Measurements from ENCODE around the gene KCNIP1.
"Not testable (repeated sequence)": the region's sequence is repeated elsewhere in the genome, so short reads cannot be mapped to it uniquely, and the experiment has no call there.

KCNIP1 gene

DNA sequence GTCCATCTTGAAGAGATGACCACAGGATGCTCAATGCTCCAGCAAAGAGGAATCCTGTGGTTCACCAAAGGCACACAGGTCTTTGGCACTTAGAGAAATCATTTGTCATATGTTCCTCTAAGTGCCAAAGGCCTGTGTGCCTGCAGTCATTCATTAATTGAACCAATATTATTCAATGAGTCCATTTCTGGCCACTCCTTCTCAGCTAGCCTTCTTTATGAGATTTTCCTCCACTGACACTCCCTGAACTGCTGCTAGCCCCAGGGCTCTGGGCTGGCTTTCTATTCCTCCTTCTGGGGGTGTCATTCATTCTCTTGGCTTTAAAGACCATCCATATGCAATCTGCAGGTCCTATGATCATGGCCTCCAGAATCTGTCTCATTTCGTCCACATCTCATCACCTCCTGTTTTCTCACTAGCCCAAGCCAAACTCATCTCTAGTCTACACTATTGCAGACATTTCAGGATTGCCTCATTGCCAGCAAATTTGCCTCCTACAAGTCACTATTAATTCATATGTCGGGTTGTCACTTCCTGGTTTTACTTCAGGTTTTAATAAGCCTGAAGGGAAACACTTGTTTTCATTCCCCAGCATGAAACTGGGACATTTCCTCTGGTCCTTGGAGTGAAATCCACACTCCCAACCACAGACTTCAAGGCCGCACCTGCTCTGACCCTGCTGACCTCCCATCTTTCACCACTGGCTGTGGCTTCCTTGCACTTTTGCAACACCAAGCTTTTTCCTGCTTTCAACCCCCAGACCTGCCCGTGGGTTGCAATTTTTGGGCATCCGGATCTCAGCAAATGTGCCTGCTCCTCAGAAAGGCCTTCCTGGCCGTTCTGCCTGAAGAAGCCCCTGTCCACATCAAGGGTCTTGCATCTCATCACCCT lies 35.1 kb downstream of the KCNIP1 start:
- DNase-seq: no peak

DNA sequence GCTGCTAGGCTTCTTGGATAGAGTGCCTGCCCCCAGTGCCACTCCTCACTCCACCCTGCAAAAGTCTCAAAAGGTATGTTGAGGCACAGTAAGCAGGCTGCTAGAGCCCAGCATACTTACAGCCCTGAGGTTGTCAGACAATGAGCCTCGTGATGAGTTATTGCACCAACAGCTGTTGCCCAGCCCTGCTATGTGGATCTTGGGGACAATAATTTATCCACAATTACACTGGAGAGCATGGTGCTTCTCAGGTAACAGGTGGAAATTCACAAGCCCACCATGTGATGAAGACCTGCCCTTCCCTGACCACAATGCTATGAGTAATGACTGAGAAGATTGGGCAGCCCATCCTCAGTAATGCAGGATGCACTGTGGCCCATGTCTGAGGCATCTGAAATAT lies 36.5 kb downstream of the KCNIP1 start:
- DNase-seq: no peak

DNA sequence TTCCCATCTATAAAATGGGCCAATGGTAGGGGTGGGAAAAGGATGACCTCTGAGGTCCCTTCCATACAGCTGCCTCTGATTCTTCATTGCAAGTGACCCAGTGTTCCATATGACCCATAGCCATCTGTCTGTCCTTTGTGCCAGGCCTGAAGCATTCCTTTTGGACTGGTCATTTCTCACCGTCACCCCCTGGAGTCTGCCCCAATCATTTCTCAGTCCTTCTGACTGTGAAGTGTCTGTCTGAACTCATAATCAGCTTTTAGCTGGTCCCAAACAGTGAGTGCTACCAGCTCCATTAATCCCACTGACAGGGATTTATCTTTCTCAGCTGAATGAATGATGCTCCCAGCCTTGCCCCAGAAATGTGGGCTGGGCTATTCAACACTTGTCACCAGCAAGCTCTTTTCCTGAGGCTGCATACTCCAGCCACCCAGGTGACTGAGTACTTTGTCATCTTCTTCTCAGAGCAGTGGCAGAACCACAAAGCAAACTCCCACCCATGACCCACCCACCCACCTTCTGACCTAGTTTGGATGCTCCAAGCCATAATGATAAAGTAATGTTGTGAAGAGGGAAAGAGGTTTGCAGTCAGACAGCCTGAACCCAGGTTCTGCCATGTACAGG lies 37.4 kb downstream of the KCNIP1 start:
- no peak for DNase-seq

DNA sequence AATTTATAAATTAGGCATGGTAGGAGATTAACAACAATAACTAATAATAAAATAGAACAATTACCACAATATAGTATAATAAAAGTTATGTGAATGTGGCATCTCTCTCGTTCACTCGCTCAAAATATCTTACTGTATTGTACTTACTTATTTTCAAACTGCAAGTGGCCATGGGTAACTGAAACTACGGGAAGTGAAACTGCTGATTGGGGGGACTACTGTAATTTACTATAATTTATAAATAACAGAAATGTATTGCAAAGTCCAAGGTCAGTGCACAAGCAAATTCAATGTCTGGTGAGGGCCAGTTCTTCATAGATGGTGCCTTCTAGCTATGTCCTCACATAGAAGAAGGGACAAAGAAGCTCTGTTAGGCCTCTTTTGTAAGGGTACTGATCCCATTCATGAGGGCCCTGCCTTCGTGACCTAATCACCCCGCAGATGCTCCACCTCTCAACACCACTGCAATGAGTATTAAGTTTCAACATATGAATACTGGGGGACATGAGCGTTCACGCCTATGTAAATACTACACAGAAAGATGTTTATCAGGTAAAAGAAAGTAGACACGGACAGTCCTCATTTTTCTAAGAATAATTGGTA lies 39.0 kb downstream of the KCNIP1 start:
- DNase-seq: peak in 1 of 3 experiments; percentile 5

DNA sequence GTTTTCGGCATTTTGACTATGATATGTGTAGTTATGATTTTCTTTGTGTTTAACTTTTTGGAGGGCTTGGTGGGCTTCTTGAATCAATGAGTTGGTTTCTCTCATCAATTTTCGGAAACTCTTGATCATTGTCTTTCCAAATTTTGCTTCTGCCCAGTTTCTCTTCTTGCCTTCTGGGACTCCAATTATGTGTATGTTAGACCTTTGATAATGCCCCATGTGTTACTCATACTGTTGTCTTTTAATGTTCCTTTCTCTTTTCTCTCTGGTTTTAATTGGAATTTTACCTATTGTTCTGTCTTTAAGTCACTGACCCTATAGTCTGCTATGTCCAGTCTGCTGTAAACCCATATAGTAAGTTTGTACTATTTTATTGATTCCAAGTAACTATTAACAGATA lies 41.5 kb downstream of the KCNIP1 start:
- no peak for DNase-seq

DNA sequence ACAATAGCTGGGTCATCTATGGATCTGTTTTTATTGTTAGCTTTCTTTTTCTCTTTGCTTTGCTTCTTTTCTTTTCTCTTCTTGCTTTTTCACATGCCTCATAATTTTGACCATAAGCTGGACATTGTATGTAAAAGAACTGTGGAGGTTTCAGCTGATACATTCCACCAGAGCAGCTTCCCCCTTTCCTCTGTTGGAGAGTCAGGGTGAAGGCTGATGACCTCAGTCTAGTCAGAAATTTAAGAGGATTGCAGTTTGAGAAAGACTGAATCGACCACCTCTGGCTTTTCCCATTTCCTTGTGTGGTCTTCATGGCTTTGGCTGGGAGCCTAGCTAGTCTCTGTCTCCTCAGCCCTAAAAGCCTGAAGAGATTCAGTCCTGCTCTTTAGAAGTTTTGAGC lies 42.0 kb downstream of the KCNIP1 start:
- no peak for DNase-seq

DNA sequence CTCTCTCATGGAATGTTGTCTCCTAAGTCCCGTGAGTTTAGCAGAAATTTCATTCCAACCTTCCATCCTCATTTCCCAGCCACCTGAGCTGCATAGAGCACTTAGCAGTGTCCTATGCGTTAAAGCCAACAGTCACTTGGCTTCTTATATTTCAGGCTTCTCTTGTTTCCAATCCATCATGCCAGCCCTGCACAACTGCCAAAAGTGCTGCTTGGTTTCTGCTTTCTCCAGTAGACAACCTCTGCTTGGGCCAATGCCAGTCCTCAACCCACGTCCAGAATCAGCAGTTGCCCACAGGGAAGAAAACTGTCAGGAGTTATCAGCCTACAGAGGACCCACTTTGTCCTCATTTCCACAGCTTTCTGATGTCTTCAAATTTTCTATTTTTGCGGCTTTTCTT lies 42.5 kb downstream of the KCNIP1 start:
- DNase-seq: no peak

DNA sequence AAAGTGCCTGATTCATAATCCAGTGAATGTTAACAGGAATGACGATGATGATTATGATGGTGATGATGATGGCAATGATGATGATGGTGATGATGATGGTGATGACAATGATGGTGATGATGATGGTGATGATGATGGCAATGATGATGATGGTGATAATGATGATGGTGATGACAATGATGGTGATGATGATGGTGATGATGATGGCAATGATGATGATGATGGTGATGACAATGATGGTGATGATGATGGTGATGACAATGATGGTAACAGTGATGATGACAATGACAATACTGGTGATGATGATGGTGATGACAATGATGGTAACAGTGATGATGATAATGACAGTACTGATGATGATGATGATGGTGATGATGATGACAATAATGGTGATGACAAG lies 46.6 kb downstream of the KCNIP1 start:
- not testable (repeated sequence) for DNase-seq

DNA sequence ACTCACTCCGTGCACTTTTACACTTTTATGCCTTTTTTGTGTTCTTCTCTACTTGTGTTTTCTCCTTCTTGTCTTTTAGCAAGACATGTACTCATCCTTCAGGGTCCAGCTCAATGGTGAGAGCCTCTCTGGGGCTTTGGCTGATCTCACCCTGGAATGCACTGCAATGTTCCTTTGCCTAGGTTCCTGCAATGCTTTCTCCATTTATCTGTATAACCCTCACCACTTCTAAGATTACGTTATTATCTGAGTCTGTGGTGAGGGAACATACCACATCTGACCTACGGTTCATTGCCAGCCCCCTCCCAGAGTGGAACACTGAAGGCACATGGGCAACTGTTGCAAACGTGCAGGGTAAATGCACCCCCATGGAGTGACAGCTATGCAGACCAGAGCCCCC lies 47.3 kb downstream of the KCNIP1 start:
- no peak for DNase-seq

DNA sequence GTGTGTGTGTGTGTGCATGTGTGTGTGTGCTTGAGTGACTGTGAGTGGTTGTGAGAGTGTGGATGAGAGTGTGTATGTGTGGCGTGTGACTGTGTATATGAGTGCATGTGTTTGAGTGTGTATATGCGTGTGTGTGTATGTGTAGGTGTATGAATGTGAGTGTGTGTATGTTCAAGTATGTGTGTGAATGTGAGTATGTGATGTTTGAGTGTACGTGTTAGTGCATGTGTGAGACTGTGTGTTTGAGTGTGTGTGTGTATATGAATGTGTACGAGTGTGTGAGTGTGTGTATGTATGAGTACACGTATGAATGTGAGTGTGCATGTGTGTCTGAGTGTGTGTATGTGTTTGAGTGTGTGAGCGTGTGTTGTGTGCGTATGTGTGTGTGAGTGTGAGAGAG lies 47.8 kb downstream of the KCNIP1 start:
- DNase-seq: no peak

DNA sequence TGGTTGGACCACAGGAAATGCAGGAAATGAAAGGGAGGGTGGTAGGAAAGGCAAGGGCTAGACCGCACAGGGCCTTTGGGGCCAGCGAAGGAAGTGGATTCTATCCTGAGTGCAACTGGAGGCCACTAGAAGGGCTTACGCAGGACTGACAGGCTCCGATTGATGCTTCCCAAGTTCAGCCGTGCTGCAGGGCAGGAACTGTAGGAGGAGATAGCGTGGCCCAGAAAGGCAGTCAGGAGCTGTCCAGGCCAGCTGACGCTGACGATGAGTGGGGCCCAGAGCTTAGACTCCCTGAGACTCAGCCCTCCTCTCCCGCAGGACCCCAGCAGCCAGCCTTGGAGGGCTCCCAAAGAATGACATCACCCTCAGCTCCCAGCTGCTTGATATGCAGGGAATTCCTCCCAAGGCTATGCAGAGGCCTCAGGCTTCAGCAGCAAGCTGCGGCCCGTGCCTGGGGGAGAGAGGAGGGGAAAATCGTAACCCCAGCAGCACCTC lies 48.8 kb downstream of the KCNIP1 start:
- DNase-seq: no peak

DNA sequence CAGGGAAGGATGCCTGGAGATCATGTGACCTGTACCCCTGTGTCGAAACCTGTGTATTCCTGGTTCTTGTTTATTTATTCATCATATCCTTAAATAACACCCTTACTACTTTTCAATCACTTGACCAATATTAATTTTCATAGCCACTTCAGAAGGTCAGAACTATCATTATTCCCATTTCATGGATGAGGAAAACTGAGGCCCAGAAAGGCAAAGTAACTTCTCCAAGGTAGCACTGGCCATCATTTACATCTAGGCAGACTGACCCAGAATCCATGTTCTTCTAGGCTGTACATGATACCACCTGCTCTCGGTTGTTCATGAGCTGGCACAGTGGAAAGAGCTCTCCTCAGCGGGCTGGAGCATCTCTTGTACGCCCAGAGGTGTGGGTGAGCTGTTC lies 49.4 kb downstream of the KCNIP1 start:
- DNase-seq: no peak

DNA sequence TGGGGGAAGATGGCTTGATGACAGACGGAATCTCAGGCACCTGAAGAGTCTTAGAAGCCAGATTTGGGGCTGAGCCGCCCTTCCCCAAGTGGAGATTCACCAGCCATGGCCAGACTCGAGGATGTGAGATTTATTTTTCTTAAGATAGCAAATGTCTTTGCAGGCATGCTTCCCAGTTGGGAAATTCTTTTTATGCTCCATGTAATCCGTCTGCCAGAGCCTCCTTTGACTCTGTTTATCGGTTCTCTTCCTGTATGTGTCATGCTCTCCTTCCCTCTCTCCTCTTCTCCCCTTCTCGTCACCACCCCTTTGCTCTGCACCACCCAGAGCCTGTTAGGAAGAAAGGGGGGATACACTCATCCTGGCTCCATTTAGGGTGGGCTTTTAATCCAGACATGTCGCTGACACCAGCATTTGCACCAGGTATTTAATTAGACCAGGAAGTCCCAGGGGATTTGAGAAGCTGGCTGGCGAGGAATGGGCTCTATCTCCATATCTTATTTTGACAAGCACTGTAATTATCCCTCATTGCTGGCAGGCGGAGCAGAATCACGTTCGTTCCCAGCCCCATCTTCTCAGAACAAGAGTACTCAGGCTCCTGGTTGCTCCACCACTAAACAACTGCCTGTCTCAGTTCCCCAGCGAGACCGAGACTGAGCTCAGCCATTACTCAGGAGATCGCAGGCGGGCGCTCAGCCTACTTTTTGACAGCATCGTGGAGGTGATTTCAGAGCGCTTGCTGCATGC lies 50.9 kb downstream of the KCNIP1 start:
- peak; percentile 3 to 51 (median 14) for DNase-seq

DNA sequence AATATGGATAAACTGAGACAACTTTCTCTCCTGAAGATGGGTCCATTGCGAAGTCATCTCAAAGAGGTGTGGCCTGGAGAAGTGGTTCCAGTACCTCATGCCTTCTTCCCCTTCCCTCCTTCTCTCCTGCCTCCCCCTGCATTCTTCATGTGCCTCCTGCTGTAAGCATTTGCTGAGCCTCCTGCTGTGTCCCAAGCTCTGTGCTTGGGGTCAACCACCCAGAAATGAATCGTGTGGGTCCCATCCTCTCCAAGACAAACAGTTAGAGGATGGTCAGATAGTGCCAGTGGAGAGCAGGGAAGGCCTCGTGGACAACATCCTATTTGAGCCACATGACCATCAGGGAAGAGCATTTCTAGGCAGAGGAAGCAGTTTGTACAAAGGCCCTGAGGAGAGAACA lies 53.5 kb downstream of the KCNIP1 start:
- DNase-seq: no peak

DNA sequence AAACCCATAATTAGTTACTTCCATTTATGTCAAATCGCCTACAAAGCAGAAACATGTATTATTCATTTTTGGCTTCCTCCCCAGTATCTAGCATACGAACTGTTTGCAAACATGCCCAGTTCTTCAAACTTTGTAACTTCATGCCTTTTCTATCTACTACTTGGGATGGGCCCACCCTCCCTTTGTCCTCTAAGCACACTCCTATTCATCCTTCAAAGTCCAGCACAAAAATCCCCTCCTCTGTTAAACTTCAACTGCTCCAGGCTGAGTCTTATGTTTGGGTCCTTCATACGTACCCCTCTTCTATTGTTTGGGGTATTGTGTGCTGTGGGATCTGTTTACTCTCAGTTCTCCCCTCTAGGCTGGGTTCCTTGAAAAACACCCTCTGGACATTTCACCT lies 55.5 kb downstream of the KCNIP1 start:
- no peak for DNase-seq

DNA sequence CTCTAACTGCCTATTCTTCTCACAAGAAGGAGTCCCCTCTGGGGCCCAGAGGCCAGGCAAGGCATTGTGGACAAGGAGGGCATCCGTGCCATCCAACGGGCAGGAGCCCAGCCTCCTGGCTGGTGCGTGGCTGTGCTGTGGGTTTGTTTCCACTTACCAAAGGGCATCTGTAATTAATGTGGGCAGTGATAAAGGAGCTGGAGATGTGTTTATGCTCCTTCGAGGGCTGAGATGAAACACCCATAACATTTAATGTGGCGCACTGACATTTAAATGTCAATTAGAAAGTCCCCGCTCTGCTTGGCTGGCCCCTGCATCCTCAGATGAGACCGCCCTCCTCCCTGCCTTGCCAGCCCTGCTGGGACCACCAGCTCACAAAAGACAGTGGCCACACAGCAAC lies 57.1 kb downstream of the KCNIP1 start:
- no peak for DNase-seq

DNA sequence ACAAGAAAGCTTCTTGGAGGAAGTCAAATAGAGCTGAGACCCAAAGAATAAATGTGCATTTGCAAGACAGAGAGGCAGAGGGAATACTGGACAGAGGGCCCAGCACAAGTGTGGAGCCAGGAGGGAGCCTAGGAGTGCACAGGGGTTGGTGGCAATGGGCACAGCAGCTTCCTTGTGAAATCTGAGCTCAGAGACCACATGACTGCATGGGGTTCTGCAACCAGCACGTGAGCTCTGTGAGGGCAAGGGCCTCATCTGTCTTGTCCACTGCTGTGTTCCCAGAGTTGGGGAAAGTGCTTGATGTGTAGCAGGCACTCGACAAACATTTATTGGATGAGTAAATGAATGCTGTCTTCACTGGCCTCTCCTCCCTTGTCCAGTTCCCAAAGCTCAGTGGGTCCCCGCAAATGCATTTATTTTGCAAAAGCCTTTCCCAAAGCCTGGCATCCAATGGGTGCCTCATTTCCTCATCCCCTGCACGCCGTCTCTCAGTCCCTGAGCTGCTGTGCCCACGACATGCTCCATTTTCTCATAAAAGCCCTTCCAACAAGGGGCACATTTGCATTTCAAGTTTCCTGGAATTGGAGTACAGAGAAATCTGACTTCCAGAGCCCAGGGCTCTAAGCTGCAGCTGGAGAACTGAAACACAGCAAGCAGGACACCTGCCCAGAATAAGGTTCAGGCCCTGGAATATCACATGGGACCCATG lies 58.5 kb downstream of the KCNIP1 start:
- DNase-seq: no peak

DNA sequence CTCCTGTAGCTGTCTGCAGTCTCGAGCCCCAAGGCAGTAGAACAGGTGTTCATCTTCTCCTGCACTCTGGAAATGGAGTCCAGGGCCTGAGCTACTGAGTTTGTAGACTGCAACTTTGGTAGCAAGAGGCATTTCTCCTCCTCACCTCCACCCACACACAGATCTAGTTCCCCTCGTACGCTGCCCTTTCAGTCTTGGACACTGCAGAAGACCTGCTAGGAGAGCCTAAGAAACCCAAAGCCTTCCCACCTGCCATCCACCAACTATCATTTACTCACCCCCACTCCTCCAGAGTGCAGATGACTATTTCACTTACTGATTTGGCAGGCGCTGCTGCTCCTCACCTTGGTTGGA lies 59.0 kb downstream of the KCNIP1 start:
- DNase-seq: no peak

DNA sequence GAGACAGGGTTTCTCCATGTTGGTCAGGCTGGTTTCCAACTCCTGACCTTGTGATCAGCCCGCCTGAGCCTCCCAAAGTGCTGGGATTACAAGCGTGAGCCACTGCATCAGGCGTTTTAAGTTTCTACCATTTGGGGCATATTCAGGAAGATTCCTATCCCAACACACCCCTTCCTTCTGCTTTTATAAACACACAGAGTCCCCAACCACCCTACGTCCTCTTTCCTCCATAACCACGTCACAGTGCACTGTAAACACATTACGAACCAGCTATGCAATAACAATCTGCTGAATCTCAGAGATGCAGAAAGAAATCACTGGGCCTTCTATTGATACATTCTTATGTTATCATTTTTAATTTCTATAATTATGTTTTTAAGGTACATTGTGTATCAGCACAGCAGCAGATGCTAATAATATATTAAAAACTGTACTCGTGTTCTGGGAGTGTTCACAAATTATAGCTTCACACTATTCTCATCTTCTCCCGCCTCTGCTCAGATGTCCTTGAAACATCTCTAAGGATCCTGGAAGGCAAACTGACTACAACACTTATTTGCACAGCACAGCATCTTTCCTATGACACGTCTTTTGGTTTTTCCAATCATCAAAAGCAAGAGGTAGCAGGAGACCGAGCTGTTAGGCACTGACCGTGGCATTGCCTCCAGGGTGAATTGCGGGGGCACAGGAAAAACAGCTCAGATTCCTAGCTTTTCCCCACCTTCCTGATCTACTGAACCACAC lies 60.2 kb downstream of the KCNIP1 start:
- DNase-seq: no peak

DNA sequence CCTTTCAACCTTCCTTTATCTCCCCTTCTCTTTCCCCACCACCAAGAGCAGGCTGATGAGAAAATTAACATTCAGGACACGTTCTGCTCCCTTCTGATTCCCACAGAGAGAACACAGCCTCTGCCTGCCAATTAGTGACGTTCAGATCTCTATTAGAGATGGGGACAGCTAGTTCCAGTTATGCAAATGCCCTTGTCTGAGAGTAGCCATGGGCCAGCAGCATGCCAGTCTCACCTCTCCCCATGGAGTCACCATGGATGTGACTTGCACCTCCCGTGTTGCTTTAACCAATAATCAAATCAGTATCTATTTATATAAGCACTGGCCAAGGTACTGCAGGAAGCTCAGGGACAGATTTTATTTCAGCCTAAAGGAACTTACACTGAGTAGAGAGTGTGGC lies 61.3 kb downstream of the KCNIP1 start:
- DNase-seq: peak in 2 of 3 experiments; percentile 11 to 60

DNA sequence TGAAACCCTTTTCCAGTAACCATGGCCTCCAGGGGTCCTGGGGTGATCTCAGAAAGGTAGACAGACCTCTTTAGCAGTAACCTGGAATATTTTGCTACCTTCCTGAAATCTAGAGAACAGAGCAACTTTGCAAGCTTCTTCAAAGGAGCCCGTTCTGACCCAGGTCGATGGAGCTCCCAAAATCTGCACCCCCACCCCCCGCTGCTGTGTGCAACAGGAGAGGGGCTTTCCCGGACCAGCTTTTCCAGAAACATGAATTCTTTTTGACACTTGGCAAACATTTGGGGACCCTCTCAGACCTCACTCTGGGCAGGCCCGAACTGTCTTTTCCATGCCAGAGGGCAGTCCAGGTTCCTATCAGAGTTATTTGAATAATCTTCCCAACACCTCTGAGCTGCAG lies 65.3 kb downstream of the KCNIP1 start:
- DNase-seq: no peak

DNA sequence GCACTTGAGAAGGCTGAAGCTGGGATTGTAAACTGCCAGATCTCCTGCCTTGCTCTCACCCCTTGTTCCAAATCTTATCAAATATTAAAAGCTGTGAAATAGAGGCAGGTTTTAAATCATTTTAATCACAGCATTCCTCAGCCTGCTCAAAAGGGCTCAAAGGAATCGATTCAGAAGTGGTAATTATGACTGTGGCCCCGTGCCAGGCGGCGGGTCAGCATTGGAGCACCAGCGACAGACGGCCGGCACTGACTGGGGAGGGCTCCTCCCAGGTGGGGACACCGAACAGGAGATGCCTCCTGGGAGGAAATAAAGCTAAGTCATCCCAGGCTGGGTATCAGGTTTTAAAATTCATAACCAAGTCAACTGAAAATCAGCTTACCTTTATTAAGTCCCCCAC lies 66.7 kb downstream of the KCNIP1 start:
- DNase-seq: peak in 1 of 3 experiments; percentile 38
